GM12891 (cell line): Measurements from ENCODE around the gene PRL.

Source experiments
- PAX5 ChIP-seq: IDR thresholded peaks from 2 replicates; pipeline ENCODE4 v1.6.1; 2011; ENCODE audit warnings: low read length, moderate library complexity, mild to moderate bottlenecking; ENCODE audit not compliant: insufficient read depth, severe bottlenecking
- POLR2A ChIP-seq: IDR thresholded peaks from 2 replicates; pipeline ENCODE4 v1.6.1; 2011; ENCODE audit warnings: low read depth, low read length, control low read depth
- POLR2AphosphoS5 ChIP-seq: IDR thresholded peaks from 2 replicates; pipeline ENCODE4 v1.6.1; 2011; ENCODE audit warnings: low read depth, low read length, control low read depth
- TAF1 ChIP-seq: IDR thresholded peaks from 2 replicates; pipeline ENCODE4 v1.6.1; 2011; ENCODE audit warnings: low read depth, low read length, control low read depth

- TF ChIP-seq POLR2A: no peak
- no peak for TF ChIP-seq PAX5
- TF ChIP-seq POLR2AphosphoS5: no peak
- no peak for TF ChIP-seq TAF1
Measured at GRCh38 chr6:22334778-22335177, 37.9 kb upstream of the PRL start.
